ENCODE data around the gene LPIN3.

The LPIN3 gene

DNA sequence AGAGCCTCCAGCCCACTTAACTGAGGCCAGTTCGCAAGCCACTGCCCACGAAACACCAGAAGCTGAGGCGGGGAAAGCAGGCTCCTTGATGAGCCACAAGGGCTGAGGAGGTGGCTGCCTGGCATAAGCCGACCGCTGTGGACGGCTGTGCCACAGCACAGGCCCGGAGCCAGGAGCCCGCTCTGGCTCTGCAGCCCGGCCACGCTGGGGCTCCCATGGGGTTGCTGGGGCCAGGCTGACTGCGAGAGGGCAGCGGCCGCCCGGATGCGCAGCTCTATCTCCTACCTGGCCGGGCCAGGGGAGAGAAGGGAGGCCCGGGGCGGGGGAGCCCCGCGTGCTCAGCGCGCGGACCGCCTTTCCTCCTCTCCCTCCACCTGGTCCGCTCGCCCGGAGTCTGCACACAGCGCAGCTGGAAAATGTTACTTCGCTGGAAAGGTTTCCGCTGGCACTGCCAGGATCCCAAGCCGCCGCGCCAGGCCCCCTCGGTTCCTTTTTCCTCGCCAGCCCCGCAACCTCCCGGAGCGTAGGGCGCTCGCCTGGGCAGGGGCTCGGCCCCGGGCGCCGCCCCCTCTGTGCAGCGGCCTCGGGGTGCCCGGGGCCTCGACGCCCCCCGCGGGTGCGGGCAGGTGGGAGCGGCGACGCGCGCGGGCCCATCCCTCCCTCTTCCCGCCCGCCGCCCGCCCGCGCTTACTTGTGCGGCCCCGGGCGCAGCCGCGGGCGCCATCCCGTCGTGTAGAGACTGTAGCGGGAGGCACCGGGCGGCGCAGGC, 25.3 kb downstream of the LPIN3 start:
- no peak for TF ChIP-seq JUND (IDR thresholded peaks at IDR 0.05; ENCODE audit: low read depth)
- no peak for DNase-seq (ENCODE audit: low read depth in 1 of 2, low spot score in 1 of 2)
- in situ Hi-C loops (cut with HindIII; ENCODE audit: low pct_unique_long_range_greater_than_20kb, low sequenced_read_pairs): no loop called here

DNA sequence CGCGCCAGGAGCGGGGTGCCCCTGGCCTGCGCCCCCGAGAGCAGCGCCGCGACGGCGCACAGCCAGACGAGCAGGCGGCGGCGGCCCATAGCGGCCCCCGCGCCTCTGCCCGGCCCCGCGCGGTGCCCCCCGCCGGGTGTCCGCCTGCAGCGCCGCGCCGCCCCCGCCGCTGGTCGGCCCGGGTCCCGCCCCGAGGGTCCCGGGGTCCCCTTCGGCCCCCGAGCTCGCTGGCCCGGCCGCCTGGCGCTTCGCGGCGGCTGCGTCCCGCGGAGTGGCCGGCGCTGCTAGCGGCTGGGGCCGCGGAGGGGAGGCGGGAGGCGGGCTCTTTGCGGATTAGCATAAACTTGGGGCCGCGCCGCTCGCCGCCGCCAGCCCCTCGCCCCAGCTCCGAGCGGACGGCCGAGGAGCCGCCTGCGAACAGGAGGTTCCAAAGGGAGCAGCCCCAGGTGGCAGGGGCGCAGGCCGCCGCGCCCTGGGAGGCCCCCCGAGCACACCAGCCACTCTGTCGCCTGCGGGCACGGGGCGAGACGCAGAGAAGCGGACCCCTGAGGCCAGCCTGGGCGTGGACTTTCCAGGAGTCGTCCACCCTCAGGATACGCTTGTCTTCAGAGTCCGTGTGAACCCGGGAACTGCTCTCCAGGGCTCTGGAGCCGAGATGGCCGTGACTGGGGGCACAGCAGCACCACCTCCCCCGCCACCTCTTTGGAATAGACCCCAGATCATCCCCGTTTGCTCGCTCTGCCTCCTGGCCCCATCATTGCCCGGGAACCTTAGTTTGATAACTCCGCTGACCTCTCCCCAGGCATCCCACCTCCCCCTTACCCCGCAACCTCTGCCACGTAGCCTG, 26.1 kb downstream of the LPIN3 start, which contains the start of gene EMILIN3:
Gene EMILIN3, minus strand, starts transcription at position 273 of the 847 bp plus-strand sequence. Its CDS starts 184 bp downstream, at position 89.
- in situ Hi-C loops (cut with HindIII; ENCODE audit: low pct_unique_long_range_greater_than_20kb, low sequenced_read_pairs): no loop called here
- no peak for DNase-seq (ENCODE audit: low read depth in 1 of 2, low spot score in 1 of 2)
- TF ChIP-seq JUND (IDR thresholded peaks at IDR 0.05; ENCODE audit: low read depth): no peak

DNA sequence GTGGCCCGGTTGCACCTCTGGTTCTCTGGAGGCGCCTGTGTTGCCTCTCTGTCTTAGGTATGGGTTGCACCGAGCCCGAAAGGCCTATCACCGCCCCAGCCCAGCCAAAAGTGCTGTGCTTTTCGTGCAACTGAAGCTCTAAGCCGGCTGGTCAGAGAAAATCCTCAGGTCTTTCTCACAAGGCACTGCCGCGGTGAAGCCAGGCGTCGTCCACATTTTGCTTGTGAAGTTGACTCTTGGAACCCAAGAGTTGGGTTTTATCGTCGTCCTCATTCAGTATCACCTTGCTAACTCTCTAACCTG, 26.7 kb downstream of the LPIN3 start:
- in situ Hi-C loops (cut with HindIII; ENCODE audit: low pct_unique_long_range_greater_than_20kb, low sequenced_read_pairs): no loop called here
- TF ChIP-seq JUND (IDR thresholded peaks at IDR 0.05; ENCODE audit: low read depth): no peak
- no peak for DNase-seq (ENCODE audit: low read depth in 1 of 2, low spot score in 1 of 2)

DNA sequence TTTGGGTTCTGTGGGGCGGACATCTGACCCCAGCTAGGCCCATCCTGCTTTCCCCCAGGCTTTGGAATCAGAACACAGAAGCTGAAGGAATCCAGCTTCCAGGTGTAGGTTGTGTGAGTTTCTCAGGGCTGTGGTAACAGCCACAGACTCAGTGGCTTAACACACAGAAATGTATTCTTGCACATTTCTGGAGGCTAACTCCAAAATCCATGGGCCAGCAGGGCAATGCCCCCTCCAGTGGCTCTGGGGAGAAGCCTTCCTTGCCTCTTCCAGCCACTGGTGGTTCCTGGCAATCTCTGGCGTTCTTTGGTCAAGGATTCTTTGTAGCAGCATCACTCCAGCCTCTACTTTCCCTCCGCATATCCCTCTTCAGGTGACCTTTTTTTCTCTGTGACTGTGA, 27.3 kb downstream of the LPIN3 start:
- no peak for DNase-seq (ENCODE audit: low read depth in 1 of 2, low spot score in 1 of 2)
- TF ChIP-seq JUND (IDR thresholded peaks at IDR 0.05; ENCODE audit: low read depth): no peak
- in situ Hi-C loops (cut with HindIII; ENCODE audit: low pct_unique_long_range_greater_than_20kb, low sequenced_read_pairs): no loop called here

DNA sequence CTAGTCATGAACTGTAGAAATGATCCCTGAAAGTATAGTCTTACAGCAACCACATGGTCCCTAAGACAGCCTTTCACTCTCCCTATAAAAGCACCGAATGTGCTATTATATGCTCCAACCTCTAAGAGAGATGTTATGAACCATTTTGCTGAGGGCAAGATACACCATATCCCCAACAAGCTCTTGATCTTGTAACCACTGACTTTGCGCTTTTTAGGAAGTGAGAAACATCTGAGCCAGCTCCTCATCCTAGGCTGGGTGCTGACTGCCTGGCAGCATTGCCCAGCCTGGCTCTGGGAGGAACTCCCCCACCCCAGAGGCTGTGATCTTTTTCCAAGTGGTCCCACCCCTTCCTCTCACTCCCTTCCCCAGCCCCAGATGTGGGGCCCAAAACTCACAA, 29.1 kb downstream of the LPIN3 start:
- in situ Hi-C loops (cut with HindIII; ENCODE audit: low pct_unique_long_range_greater_than_20kb, low sequenced_read_pairs): no loop called here
- no peak for TF ChIP-seq JUND (IDR thresholded peaks at IDR 0.05; ENCODE audit: low read depth)
- DNase-seq (ENCODE audit: low read depth in 1 of 2, low spot score in 1 of 2): no peak

DNA sequence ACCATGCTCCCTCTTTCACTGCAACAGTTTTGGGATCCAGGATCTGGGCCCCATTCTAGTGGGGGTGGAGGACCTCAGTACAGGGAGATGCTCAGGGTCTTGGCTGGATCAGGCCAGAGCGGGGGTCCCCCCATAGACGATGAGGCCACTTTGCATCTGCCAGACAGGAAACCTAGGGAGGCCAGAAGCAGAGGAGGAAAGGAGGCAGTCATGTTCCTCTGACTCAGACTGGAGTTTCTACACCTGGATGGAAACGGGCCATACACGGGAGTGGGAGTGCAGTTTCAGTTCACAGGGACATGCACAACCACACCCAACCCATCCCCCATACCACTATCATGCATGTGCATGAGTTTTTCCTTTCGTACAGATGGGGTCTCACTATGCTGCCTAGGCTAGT, 29.6 kb downstream of the LPIN3 start:
- in situ Hi-C loops (cut with HindIII; ENCODE audit: low pct_unique_long_range_greater_than_20kb, low sequenced_read_pairs): no loop called here
- no peak for DNase-seq (ENCODE audit: low read depth in 1 of 2, low spot score in 1 of 2)

DNA sequence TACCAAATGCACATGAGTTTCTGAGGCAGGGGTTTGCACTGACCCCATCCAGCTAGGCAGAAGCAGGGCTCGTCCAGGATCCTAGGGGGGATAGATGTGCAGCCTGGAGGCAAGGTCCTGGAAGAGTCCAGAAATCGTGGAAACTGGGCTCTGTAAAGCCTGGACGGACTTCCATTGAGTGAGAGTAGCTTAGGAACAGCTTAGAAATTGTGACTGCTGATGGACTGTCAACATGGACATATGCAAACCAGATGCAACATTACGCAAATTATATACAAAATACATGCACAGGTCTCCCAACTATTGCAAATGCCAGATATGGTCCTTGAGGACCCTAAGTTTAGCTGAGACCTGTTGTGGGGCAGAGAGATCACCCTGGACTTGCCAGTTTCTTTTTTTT, 30.8 kb downstream of the LPIN3 start:
- in situ Hi-C loops (cut with HindIII; ENCODE audit: low pct_unique_long_range_greater_than_20kb, low sequenced_read_pairs): no loop called here
- no peak for DNase-seq (ENCODE audit: low read depth in 1 of 2, low spot score in 1 of 2)
- no peak for TF ChIP-seq JUND (IDR thresholded peaks at IDR 0.05; ENCODE audit: low read depth)

More for the DNA sequence above, 29.6 kb downstream of the LPIN3 start:
- TF ChIP-seq JUND (IDR thresholded peaks at IDR 0.05; ENCODE audit: low read depth): no peak

DNA sequence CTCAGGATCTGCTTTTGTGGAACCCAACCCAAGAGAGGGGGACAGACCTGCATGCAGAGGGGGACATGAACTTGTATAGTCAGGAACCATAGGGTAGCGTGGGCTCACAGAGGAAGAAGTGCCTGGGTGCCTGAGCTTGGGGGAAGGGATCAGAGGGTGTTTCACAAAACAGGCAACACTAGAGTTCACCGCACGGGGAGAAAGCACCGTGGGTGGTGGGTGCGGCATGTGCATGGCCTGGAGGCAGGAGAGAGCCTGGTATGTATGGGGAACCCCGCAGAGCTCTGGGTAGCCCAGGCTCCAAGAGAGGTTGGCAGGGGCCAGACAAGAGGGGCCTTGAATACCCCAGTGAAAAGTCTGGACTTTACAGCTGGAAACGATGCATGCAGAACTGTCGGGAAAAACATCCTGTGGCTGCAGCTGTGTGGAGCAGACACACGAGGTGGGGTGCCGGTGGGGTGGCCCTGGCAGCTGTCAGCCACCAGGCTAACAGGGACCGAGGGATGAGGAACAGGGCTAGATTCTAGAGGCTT, 32.7 kb downstream of the LPIN3 start:
- no peak for DNase-seq (ENCODE audit: low read depth in 1 of 2, low spot score in 1 of 2)
- TF ChIP-seq JUND (IDR thresholded peaks at IDR 0.05; ENCODE audit: low read depth): no peak
- in situ Hi-C loops (cut with HindIII; ENCODE audit: low pct_unique_long_range_greater_than_20kb, low sequenced_read_pairs): no loop called here

DNA sequence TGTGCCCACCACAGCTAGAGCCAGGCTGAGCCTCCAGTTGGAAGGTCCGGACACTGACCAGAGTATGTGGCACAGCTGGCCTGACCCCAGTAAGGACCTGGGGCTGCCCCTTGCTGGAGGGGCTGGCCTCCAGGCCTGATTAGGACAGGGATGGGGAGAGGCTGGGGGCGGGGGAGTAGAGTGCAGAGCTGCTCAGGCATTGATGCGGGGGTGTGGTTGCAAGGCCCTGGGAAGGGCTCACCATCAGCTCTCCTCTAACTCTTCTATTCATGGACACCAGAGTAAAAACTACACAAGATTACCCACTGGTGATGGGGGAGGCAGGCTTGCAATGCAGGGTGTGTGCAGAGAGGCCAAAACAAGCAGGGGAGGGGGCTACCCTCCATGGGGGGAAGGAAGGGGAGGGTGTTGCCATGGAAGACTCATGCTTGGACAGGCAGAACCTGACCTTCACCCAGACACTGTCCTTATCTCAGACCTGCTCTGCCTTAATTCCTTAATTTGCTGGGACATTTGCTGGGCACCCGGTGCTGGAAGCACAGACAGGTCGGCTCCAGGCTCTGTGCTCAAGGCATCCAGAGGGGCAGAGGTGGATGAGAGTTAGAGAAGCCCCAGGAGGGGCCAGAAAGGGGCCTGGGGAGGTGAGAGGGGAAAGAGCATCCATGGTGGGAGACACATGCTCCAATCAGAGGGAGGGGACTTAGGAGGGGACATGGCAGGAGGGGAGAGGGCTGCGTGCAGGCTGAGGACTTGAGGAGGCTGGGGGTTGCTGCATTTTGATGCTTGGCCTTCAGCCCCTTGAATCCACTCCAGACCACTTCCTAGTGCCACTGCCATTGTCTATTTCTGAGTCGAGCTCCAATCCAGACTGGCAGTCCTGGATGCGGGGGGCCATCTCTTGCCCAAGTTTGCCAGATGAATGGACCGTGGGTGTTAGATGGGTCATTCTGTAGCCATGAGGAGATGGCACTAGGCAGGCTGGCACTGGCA, 33.6 kb downstream of the LPIN3 start:
- TF ChIP-seq JUND (IDR thresholded peaks at IDR 0.05; ENCODE audit: low read depth): no peak
- in situ Hi-C loops (cut with HindIII; ENCODE audit: low pct_unique_long_range_greater_than_20kb, low sequenced_read_pairs): no loop called here
- no peak for DNase-seq (ENCODE audit: low read depth in 1 of 2, low spot score in 1 of 2)

DNA sequence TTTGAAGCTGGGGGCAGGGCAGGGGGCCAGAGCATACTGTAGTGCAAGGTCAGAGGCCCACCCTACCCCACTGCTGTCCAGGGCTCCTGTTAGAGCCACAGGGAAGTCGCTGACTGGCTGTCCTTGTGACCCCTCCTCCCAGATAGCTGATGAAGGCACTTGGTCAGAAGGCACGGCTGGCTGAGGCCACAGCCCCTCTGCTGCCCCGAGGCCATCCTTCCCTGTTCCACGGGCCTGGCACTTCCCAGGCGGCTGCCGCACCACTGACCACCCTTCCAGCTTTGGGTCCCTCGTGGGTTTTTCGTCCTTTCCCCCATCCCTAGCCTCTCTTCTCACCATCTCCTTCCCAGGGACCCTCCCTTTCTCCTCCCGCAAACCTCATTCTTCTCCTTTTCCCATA, 35.2 kb downstream of the LPIN3 start:
- no peak for TF ChIP-seq JUND (IDR thresholded peaks at IDR 0.05; ENCODE audit: low read depth)
- in situ Hi-C loops (cut with HindIII; ENCODE audit: low pct_unique_long_range_greater_than_20kb, low sequenced_read_pairs): no loop called here
- no peak for DNase-seq (ENCODE audit: low read depth in 1 of 2, low spot score in 1 of 2)

DNA sequence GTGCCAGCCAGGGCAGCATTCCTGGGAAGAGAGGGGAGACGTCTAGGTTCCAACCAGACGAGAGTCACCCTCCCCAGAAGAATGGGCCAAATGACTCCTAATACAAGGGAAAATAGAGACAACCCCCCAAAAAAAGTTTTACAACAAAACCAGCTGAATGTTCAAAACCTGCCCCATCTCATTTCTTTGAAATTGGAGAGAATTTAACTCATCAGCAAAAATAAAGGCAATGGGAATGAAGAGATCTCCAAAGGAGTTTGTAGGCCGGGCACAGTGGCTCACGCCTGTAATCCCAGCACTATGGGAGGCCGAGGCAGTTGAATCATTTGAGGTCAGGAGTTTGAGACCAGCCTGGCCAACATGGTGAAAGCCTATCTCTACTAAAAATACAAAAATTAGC, 35.7 kb downstream of the LPIN3 start:
- DNase-seq (ENCODE audit: low read depth in 1 of 2, low spot score in 1 of 2): no peak
- in situ Hi-C loops (cut with HindIII; ENCODE audit: low pct_unique_long_range_greater_than_20kb, low sequenced_read_pairs): no loop called here
- TF ChIP-seq JUND (IDR thresholded peaks at IDR 0.05; ENCODE audit: low read depth): no peak

DNA sequence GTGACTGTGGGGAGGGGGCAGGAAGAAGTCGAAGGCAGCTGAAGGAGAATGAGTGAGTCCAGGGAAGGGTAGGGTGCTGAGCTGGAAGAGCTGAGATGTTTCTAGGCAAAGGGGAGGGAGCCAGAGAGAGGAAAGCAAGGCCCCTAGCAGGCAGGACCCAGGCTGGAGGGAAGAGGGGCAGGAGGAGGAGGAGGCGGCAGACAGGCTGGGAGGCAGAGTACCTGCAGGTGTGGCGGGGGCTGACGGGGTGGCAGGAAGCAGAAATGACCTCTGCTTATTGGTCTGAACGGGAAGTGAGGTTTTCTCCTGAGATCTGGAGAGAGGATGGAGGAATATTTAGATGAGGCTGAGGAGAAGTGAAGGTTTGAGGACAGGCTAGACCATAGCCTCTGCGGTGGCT, 36.7 kb downstream of the LPIN3 start:
- in situ Hi-C loops (cut with HindIII; ENCODE audit: low pct_unique_long_range_greater_than_20kb, low sequenced_read_pairs): no loop called here
- no peak for DNase-seq (ENCODE audit: low read depth in 1 of 2, low spot score in 1 of 2)
- no peak for TF ChIP-seq JUND (IDR thresholded peaks at IDR 0.05; ENCODE audit: low read depth)

Data from T47D (cell line).